ENCODE results near the gene CRTC1.

- no peak for TF ChIP-seq EZH2phosphoT487 (IDR thresholded peaks at IDR 0.05; ENCODE audit: insufficient read depth, low read depth)
- TF ChIP-seq EZH2 (IDR thresholded peaks at IDR 0.05; ENCODE audit: insufficient read depth, poor library complexity, severe bottlenecking): no peak
Observed at GRCh38 chr19:18634612-18635297, 48.7 kb upstream of the CRTC1 start.
